Lung (tissue), 12 donors: ENCODE measurements around the gene TYSND1. TPM values are rescaled to one million over a fixed set of nuclear protein-coding genes. Genes with fewer than 3 reads are reported as not detected.
"Not testable (repeated sequence)": the region's sequence is repeated elsewhere in the genome, so short reads cannot be mapped to it uniquely, and the experiment has no call there.

Experiments used
- ATAC-seq: fragments of 200-7000 bp; cut with Tn5 transposase; one replicate; pipeline ENCODE4 v1.9.1; 2020; ENCODE audit warnings: moderate number of reproducible peaks; ENCODE audit not compliant: insufficient read depth, low FRiP score
- DNase-seq, 3 donors: peaks; one replicate each; pipeline ENCODE4 v3.0.0-alpha.2; 2013 to 2017
- H3K27ac ChIP-seq, 2 donors: one replicate each; pipeline ENCODE4 v1.5.1; 2013; ENCODE audit warnings: mild to moderate bottlenecking in 2 of 2, moderate library complexity in 2 of 2, control low read depth in 1 of 2, inconsistent platforms in 1 of 2, low read depth in 1 of 2, low read length in 1 of 2
- H3K27me3 ChIP-seq, 3 donors: one replicate each; pipeline ENCODE4 v1.5.1; 2013; ENCODE audit warnings: low read length in 2 of 3; ENCODE audit not compliant: control insufficient read depth in 3 of 3, insufficient read depth in 3 of 3
- H3K36me3 ChIP-seq, 4 donors: one replicate each; pipeline ENCODE4 v1.5.1; 2013; ENCODE audit warnings: low read length in 4 of 4, mild to moderate bottlenecking in 1 of 4, moderate library complexity in 1 of 4; ENCODE audit not compliant: control insufficient read depth in 4 of 4, insufficient read depth in 4 of 4
- H3K4me1 ChIP-seq, 5 donors: one replicate each; pipeline ENCODE4 v1.5.1; 2013; ENCODE audit warnings: low read length in 5 of 5, mild to moderate bottlenecking in 2 of 5, moderate library complexity in 1 of 5; ENCODE audit not compliant: control insufficient read depth in 5 of 5, insufficient read depth in 5 of 5
- H3K4me3 ChIP-seq: one replicate; pipeline ENCODE4 v1.5.1; 2013; ENCODE audit warnings: mild to moderate bottlenecking, control low read depth, moderate library complexity
- H3K9ac ChIP-seq, 2 donors: one replicate each; pipeline ENCODE4 v1.5.1; 2013; ENCODE audit warnings: low read length in 2 of 2, control low read depth in 1 of 2; ENCODE audit not compliant: insufficient read depth in 1 of 2
- H3K9me3 ChIP-seq, 4 donors: one replicate each; pipeline ENCODE4 v1.5.1; 2013; ENCODE audit warnings: low read length in 3 of 4, mild to moderate bottlenecking in 1 of 4, moderate library complexity in 1 of 4; ENCODE audit not compliant: control insufficient read depth in 4 of 4, insufficient read depth in 3 of 4
- CTCF ChIP-seq: IDR thresholded peaks from 2 replicates; pipeline ENCODE4 v1.5.1; 2012; ENCODE audit warnings: mild to moderate bottlenecking; ENCODE audit errors: control extremely low read depth, extremely low read depth
- WGBS, 2 donors: extraction: QIAGEN DNeasy Blood & Tissue Kit; methylation state at CpG; one replicate each; pipeline ENCODE4 v1.1.7; 2013; 5-methylcytosine and 5-hydroxymethylcytosine counted together
- polyA plus RNA-seq, 2 donors: library from polyadenylated mRNA; stranded (reverse); fragments of 200-250 nt; gene quantifications; one replicate each; pipeline ENCODE4 v1.2.1, GENCODE V29; 2013
- total RNA-seq, 2 donors: library from RNA; depleted of rRNA in 1 of 2; stranded (reverse); fragments of >200 nt in 1 of 2; gene quantifications; one replicate each; pipeline ENCODE4 v1.2.1, GENCODE V29; 2014 to 2021
- donor health status: control.
- donor health status: control.
- donor health status: Bipolar disorder and iron deficiency.
- donor health status: healthy.
- donor health status: DM: yes; HTN: yes; CAD: no.

TYSND1 gene
- total and polyA plus RNA-seq, 4 donors: 7.5 to 14.9 (median 9.9) TPM

GRCh38 chr10:70186090-70186489 lies 39.6 kb upstream of the TYSND1 start:
- no peaks in the 10 kb centered on the region for H3K9me3 ChIP-seq
- H3K27me3 ChIP-seq: no peaks in the 10 kb centered on the region
- H3K36me3 ChIP-seq: no peaks in the 10 kb centered on the region
- WGBS, 2 donors: 64 to 83% methylated on average over 5 of the region's 5 CpGs
- TF ChIP-seq CTCF: no peak
- peak overlapping the region in 1 of 2 donors; percentile 32 for H3K27ac ChIP-seq
- no peak overlapping the region for H3K9ac ChIP-seq
- ATAC-seq (no peak), DNase-seq (no peak)
- no peak overlapping the region for H3K4me3 ChIP-seq
- peaks cover 0 to 14% (median 8%) of the 10 kb centered on the region in 5 donors for H3K4me1 ChIP-seq

DNA sequence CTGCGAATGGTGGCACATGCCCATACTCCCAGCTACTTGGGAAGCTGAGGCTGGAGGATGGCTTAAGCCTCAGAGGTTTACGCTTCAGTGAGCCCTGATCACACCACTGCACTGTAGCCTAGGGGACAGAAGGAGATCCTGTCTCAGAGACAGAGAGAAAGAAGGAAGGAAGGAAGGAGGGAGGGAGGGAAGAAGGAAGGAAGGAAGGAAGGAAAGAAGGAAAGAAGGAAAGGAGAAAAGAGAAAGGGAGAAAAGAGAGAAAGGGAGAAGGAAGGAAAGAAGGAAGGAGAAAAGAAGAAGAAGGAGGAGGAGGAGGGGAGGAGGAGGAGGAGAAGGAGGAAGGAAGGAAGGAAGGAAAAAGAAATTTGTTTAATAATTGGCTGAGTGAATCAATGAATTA lies 36.8 kb upstream of the TYSND1 start:
- Histone ChIP-seq H3K4me3 (no peak overlapping the region), H3K36me3 (no peaks in the 10 kb centered on the region), H3K27me3 (no peaks in the 10 kb centered on the region), H3K27ac (no peak overlapping the region), H3K4me1 (peaks cover 0 to 2% (median 0%) of the 10 kb centered on the region in 5 donors), H3K9me3 (peaks cover 0 to 3% (median 0%) of the 10 kb centered on the region in 4 donors), H3K9ac (no peak overlapping the region)
- 88 to 95% methylated on average over 2 of the region's 2 CpGs for WGBS, 2 donors
- TF ChIP-seq CTCF: no peak
- no peak for DNase-seq
- no peak for ATAC-seq

DNA sequence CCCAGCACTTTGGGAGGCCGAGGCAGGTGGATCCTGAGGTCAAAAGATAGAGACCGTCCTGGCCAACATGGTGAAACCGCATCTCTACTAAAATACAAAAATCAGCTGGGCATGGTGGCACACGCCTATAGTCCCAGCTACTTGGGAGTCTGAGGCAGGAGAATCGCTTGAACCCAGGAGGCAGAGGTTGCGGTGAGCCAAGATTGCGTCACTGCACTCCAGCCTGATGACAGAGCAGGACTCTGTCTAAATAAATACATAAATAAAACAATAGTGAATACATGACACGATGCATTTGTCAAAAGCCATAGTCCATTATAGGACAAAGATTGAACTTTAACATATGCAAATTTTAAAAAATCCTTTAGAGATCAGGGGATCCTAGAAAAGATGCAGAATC lies 32.7 kb upstream of the TYSND1 start:
- not testable (repeated sequence) for ATAC-seq, H3K9me3 ChIP-seq, H3K27me3 ChIP-seq, H3K9ac ChIP-seq, H3K4me1 ChIP-seq, DNase-seq, H3K4me3 ChIP-seq, H3K27ac ChIP-seq, H3K36me3 ChIP-seq
- 89 to 95% methylated on average over 8 of the region's 8 CpGs for WGBS, 2 donors

- H3K27ac ChIP-seq: peak overlapping the region in 1 of 2 donors; percentile 37
- peak; percentile 70 for ATAC-seq
Observed at GRCh38 chr10:70178139-70178725, 31.7 kb upstream of the TYSND1 start.

More at GRCh38 chr10:70178139-70178725, 31.7 kb upstream of the TYSND1 start:
- peak in 2 of 3 donors; percentile 19 to 31 for DNase-seq
- Histone ChIP-seq H3K9ac (no peak overlapping the region), H3K27me3 (no peaks in the 10 kb centered on the region), H3K4me3 (no peak overlapping the region), H3K9me3 (peaks cover 0 to 3% (median 0%) of the 10 kb centered on the region in 4 donors), H3K4me1 (peaks cover 0 to 5% (median 0%) of the 10 kb centered on the region in 5 donors), H3K36me3 (no peaks in the 10 kb centered on the region)
- WGBS, 2 donors: 67 to 85% methylated on average over 4 of the region's 4 CpGs
- TF ChIP-seq CTCF: no peak
